GM12872 (cell line): ENCODE results near the gene ASPG.

Experiments
- TF ChIP-seq, protein P1 (sequence below): IDR thresholded peaks from 3 replicates; pipeline ENCODE4 v1.5.1; 2011; ENCODE audit warnings: low read depth, mild to moderate bottlenecking, low read length, moderate library complexity; ENCODE audit not compliant: insufficient read depth

Gene ASPG

DNA sequence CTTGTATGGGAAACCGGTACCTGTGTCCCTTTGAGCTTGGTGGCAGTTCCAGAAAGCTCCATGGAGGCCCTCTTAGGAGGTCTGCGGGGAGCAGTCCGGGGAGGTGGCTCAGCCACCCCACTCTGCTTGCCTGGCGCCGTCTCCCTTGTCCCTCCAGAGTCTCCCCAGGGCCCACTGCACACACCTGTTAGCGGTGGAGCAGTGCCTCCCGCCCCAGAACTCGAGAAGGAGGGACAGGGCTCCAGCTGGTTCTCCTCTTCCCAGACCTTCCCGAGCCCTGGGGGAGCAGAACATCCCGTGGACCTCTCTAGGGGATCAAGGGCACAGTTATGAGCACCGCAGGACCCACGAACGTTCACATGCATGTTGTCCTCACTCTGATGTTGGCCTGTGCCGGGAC, 10.8 kb downstream of the ASPG start:
- TF ChIP-seq, protein P1, sequence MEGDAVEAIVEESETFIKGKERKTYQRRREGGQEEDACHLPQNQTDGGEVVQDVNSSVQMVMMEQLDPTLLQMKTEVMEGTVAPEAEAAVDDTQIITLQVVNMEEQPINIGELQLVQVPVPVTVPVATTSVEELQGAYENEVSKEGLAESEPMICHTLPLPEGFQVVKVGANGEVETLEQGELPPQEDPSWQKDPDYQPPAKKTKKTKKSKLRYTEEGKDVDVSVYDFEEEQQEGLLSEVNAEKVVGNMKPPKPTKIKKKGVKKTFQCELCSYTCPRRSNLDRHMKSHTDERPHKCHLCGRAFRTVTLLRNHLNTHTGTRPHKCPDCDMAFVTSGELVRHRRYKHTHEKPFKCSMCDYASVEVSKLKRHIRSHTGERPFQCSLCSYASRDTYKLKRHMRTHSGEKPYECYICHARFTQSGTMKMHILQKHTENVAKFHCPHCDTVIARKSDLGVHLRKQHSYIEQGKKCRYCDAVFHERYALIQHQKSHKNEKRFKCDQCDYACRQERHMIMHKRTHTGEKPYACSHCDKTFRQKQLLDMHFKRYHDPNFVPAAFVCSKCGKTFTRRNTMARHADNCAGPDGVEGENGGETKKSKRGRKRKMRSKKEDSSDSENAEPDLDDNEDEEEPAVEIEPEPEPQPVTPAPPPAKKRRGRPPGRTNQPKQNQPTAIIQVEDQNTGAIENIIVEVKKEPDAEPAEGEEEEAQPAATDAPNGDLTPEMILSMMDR, result no peak

DNA sequence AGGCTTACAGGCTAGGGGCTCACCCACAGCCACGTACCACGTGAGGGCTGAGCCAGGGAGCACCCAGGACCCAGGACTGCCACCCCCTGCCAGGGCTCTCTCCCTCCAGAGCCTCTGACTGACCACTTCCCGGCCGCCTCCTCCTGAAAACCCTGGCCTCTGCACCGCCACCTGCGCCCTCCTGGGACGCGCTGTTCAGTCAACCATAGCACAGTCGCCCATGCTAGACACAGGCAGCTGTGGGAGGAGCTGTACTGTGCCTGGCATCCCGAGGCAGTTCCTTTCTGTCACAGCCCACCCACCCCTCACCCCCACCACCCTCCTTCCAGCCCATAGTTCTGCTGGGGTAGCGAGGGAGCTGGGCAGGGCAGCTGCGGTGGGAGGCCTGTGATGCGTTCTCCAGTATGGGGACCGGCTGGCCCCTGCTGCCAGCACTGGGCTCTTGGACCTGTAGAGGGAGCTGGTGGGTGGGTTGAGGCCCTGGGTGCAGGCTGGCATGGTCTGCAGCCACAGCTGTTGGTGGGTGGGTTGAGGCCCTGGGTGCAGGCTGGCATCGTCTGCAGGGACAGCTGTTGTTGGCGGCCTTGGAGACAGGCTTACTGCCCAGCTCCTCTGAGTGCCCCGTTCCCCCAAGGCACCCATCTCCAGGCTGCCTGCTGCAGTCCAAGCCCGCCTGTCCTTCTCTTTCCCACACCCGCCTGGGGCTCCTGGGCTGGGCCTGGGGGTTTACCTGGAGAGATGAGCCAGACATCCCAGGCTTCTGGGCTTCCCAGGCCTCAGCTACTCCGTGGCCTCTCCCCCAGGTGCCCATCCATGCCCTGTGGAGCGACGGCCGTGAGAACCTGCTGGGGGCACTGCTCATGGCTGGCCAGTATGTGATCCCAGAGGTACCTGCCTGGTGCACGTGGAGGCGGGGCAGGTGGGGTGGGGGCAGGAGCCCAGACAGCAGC, 11.5 kb downstream of the ASPG start:
- TF ChIP-seq, protein P1, result peak; percentile 8; the same call in 1 of the 3 replicates

DNA sequence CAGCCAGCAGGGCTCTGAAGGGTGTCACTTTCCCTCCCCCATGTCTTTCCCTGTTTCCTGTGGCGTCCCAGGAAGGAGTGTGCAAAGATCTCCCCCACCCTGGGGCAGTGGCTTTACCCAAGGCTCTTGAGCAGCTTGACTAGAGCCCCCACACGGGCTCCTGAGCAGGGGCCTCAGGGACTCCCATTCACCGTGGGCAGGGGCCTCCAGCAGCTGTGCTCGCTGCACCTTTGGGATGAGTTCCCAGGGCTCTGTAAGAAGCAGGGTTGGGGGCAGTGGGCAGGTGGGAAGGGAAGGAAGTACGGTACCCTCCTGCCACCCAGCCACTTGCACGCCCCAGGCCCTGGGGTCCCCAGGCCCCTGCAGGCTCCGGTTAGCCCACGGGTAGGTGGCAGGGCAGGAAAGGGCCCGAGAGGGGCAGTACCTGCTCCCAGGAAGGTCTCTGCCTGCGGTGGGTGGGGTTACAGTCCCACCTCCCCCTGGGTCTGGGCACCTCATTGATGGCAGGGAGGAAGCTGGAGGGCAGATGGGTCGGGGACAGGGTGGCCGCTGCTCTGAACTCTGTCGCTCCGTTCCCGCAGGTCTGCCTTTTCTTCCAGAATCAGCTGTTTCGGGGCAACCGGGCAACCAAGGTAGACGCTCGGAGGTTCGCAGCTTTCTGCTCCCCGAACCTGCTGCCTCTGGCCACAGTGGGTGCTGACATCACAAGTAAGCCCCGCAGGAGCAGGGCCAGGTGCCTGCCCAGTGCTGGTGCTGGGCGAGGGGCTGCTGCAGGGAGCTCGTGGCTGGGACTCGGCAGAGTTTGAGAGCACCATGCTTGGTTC, 13.0 kb downstream of the ASPG start:
- TF ChIP-seq, protein P1, result no peak

DNA sequence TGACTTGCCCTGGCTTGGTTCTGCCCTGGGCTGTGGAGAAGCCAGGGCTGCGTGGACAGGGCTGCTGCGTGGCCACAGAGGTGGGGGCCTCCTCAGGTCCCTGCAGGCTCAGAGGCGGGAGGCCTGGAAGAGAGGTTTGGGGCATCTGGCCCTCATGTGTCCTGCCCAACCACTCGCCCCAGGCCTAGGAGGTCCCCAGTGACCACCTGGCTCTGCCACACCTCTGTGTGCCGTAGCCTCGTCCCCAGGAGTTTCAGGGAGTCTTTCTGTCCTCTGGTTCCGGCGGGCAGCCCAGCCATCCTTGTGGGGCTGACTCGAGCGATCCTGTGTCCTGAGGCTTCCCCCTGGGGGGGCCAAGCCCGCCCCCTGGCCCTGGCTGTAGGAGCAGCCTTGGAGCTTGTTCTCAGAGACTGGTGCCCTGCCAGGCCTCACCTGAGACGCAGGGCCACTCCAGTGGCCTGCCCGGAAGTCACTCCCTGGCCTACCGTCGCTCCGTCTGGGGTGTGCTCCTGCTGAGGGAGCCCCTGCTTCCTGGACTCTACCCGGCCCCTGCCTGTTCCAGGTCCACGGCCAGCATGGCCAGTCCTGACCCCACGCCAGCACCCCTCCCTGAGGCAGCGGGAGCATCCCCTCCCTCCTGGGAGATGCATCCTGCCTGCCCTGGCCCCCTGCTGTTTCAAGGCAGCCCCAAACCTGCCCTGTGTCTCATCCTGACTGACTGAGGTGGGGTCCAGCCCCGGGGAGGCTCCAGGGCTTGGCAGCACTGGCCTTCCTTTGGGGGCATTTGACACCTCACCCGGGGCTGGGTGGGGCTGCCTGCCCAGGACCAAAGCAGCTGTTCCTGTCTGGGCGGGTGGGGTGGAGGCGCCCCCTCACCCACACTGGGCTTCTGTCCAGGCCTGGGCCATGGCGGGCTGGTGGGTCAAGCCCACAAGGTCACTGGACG, 13.9 kb downstream of the ASPG start:
- TF ChIP-seq, protein P1, result no peak

DNA sequence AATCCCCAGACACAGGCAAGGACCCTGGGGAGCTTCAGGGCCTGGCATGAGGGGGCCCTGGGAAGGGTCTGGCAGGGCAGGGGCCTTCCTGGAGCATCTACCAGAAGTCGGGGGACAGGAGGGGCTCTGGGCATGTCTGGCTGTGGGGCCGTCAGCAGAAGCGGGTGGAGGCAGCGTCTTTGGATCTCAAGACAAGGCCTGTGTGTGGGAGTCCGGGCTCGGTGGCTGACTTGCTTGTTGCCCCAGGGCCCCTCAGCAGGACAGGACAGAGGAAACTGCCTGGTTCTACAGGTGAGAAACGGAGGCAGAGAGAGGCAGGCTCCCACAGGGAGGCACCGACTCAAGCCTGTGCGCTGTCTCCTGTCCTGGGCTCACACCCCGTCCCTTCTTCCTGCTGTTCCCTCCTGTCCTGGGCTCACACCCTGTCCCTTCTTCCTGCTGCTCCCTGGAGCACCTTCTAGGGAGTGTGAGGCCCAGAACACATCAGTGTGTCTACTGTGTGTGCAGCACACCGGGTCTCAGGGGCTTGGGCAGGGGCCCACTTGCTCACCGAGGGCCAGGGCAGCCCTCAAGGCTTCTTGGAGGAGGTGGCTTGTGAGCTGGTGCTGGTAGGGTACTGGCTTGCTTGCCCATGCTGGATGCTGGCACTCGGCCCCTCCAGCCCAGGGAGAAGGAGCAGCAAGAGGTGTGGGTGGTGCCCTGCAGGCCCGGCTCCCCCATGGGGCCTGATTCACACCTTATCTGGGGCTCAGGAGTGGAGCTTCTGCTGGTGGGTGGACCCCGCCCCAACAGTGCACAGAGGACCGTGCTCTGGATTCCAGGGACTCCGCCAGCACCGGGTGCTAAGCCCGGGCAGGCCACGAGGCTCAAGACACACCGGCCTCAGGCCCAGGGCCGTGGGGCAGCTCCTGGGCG, 14.9 kb downstream of the ASPG start:
- TF ChIP-seq, protein P1, result no peak

DNA sequence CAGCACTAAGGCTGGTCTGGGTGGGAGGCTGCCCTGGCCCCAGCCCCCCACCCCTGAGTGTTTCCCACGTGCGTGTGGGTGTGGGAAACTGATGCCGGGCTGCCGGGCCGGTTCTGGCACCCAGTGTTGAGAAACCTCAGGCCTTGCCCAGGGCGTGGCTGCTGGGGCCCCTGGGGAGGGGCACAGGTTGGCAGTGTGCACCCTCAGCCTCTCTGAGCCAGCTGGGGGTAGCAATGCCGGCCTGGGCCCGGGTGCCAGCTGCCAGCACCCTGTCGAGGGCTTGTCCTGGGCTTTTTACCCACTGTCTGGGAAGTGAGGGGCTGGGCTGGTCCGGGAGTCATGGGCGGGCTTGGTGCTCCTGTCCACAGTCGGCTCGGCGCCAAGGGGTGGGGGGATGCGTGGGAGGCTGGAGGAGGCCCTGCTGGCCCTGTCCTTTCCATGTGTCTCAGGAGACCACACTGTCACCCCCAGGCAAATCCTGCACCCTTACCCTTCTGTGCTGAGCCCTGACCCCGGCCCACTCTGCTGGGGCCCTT, 15.7 kb downstream of the ASPG start:
- TF ChIP-seq, protein P1, result no peak
